Heart left ventricle (tissue), 16 donors: ENCODE measurements around the gene SLFN12L. TPM values are rescaled to one million over a fixed set of nuclear protein-coding genes. Genes with fewer than 3 reads are reported as not detected.

Experiments used
- ATAC-seq, 4 donors: fragments of 200-7000 bp; cut with Tn5 transposase; one replicate each; pipeline ENCODE4 v1.9.1; 2020 to 2022; ENCODE audit warnings: moderate library complexity in 4 of 4, mild to moderate bottlenecking in 3 of 4, moderate number of reproducible peaks in 1 of 4
- DNase-seq, 5 donors: peaks; one replicate each; pipeline ENCODE4 v3.0.0-alpha.2; 2020
- H3K27ac ChIP-seq, 12 donors: fragments of 200-600 bp; sonication (generic) in 4 of 12; one replicate each; pipeline versions ENCODE4 v1.5.0 to v1.8.0; 2016 to 2022; ENCODE audit warnings: mild to moderate bottlenecking in 2 of 12
- H3K27me3 ChIP-seq, 9 donors: fragments of 200-600 bp; sonication (generic) in 2 of 9; one replicate each; pipeline versions ENCODE4 v1.5.1 to v1.8.0; 2016 to 2022; ENCODE audit warnings: mild to moderate bottlenecking in 3 of 9
- H3K36me3 ChIP-seq, 9 donors: fragments of 200-600 bp; sonication (generic) in 2 of 9; one replicate each; pipeline versions ENCODE4 v1.5.0 to v1.8.0; 2018 to 2022; ENCODE audit warnings: mild to moderate bottlenecking in 2 of 9
- H3K4me1 ChIP-seq, 12 donors: fragments of 200-600 bp; sonication (generic) in 4 of 12; one replicate each; pipeline versions ENCODE4 v1.5.0 to v1.8.0; 2016 to 2022; ENCODE audit warnings: mild to moderate bottlenecking in 3 of 12
- H3K4me3 ChIP-seq, 12 donors: fragments of 200-600 bp; sonication (generic) in 4 of 12; one replicate each; pipeline versions ENCODE4 v1.5.0 to v1.8.0; 2017 to 2022; ENCODE audit warnings: mild to moderate bottlenecking in 9 of 12, moderate library complexity in 4 of 12
- H3K9me3 ChIP-seq, 12 donors: fragments of 200-600 bp; sonication (generic) in 4 of 12; one replicate each; pipeline versions ENCODE4 v1.5.0 to v1.8.0; 2016 to 2022; ENCODE audit warnings: mild to moderate bottlenecking in 1 of 12
- CTCF ChIP-seq, 12 donors: fragments of 200-600 bp; sonication (generic) in 4 of 12; IDR thresholded peaks; one replicate each; pipeline versions ENCODE4 v1.5.0 to v1.8.0; 2018 to 2022; ENCODE audit warnings: antibody characterized with exemption in 12 of 12, mild to moderate bottlenecking in 5 of 12
- POLR2A ChIP-seq, 2 donors: fragments of 450-650 bp; IDR thresholded peaks; one replicate each; pipeline ENCODE4 v1.6.1; 2017; ENCODE audit warnings: antibody characterized with exemption in 2 of 2, mild to moderate bottlenecking in 2 of 2, moderate library complexity in 2 of 2
- WGBS, 4 donors: extraction: QIAGEN DNeasy Blood & Tissue Kit in 2 of 4; methylation state at CpG; one replicate each; pipeline versions ENCODE4 v1.1.5 to v1.1.7; 2013 to 2018; 5-methylcytosine and 5-hydroxymethylcytosine counted together
- intact Hi-C, 10 donors: fragments of 100-400 bp; cut with DNase I; formaldehyde crosslinking; loops; one replicate each; pipeline versions ENCODE4 v1.11.1 to v1.14.2; 2022
- polyA plus RNA-seq, 2 donors: library from polyadenylated mRNA; stranded (reverse); fragments of 200-250 nt; gene quantifications; one replicate each; pipeline ENCODE4 v1.2.3, GENCODE V29; 2013
- total RNA-seq, 9 donors: library from RNA; depleted of rRNA in 2 of 9; stranded (reverse); fragments of >200 nt in 2 of 9; fragmentation: NEBNext Ultra II Directional in 3 of 9; extraction: Animal tissue kit (Norgen Biotek cat#: 25700) in 3 of 9; gene quantifications; one replicate each; pipeline versions ENCODE4 v1.1.0 to v1.2.4, GENCODE V29; 2016 to 2023
- donor health status: ischemic (EF 13 %, LVEDD 7.1; RV severe dilation, severe dysfunction).
- donor health status: healthy with polysubstance abuse.
- donor health status: DM: no; HTN: yes; CAD: no.
- donor health status: DM: no; HTN: no; CAD: no.
- donor health status: ischemic (EF 25% LVEDD 6.9; RV normal size, moderate dysfunction).
- donor health status: ischemic (EF 25% LVEDD 5.7; RV mildly dilated, moderate dysfunction).
- donor health status: healthy.
- donor health status: DM: yes; HTN: yes; CAD: no.
- donor health status: ischemic (EF 35%, LVEDD 5.7; RV mildly dilated, moderate dysfunction).
- donor health status: nonischemic (EF 11% LVEDD 7.7; RV severe dilation, severe dysfunction).
- donor health status: DM: yes; HTN: yes; CAD: no.
- donor health status: PGD.
- donor health status: ischemic (EF 29% LVEDD 5.4; RV normal size, mild dysfunction).
- donor health status: nonischemic (EF 23%, LVEDD 6.1; RV moderate dilation, normal function).

SLFN12L gene
- total and polyA plus RNA-seq, 11 donors = 0.14 to 7.3 (median 0.60) TPM

DNA sequence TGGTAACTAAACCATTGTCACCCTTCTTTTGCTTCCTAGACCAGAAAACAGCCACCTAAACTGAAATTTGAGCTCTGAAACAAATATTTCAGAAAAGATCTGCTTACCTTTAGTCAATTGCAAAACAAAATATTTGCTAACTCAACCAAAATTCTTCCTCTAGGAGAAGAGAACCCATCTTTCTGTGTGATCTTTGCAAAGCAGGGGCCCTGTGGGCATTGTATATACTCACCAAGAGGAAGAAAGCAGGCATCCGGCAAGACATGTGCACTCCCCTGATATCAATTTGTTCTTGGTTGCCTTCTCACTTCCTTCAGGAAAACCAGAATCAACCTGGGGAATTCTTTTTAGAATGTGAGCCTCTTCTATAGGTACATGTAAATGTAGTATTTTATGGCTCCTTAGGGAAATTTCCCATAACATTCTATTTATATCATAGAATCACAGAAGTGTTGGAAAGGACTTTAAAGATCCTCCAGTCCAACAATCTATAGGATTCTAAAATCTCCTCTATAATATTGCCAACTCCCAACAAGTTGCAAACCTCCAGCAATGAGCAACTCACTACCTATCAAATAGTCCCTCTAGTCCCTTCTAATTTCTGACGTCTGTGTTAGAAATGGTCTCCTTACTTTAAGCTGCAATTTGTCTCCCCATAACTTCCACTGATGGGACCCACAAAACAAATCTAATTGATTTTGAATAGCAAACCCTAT lies 22.2 kb upstream of the SLFN12L start:
- Histone ChIP-seq H3K4me1 (peaks cover 0 to 6% (median 0%) of the 10 kb centered on the region in 12 donors), H3K4me3 (no peak overlapping the region), H3K9me3 (no peaks in the 10 kb centered on the region), H3K27me3 (peaks cover 0 to 15% (median 0%) of the 10 kb centered on the region in 9 donors), H3K27ac (no peak overlapping the region), H3K36me3 (no peaks in the 10 kb centered on the region)
- intact Hi-C loops = loop anchor here in 1 of 10 donors (10.0 kb wide), 1 partner anchor 65 kb away; no protein-coding TSS in a partner anchor
- TF ChIP-seq CTCF (IDR thresholded peaks at IDR 0.05) (no peak), POLR2A (IDR thresholded peaks at IDR 0.05) (no peak)
- DNase-seq (no peak), ATAC-seq (no peak)
- 53 to 71% (median 57%) methylated on average over 2 of the region's 2 CpGs for WGBS, 4 donors

- no peak for TF ChIP-seq CTCF (IDR thresholded peaks at IDR 0.05)
- no peaks in the 10 kb centered on the region for H3K9me3 ChIP-seq
- 78 to 86% (median 82%) methylated on average over 3 of the region's 3 CpGs for WGBS, 4 donors
- intact Hi-C loops = no loop called here
- peaks cover 0 to 6% (median 0%) of the 10 kb centered on the region in 12 donors for H3K4me1 ChIP-seq
- DNase-seq (no peak), ATAC-seq (no peak)
- H3K36me3 ChIP-seq = no peaks in the 10 kb centered on the region
- peak overlapping the region in 1 of 12 donors; percentile 22 for H3K27ac ChIP-seq
- H3K4me3 ChIP-seq = no peak overlapping the region
- peaks cover 0 to 15% (median 0%) of the 10 kb centered on the region in 9 donors for H3K27me3 ChIP-seq
Measured at GRCh38 chr17:35557353-35557752, 19.9 kb upstream of the SLFN12L start.

GRCh38 chr17:35555691-35556090 lies 18.2 kb upstream of the SLFN12L start:
- Histone ChIP-seq H3K36me3 (no peaks in the 10 kb centered on the region), H3K9me3 (no peaks in the 10 kb centered on the region), H3K27ac (no peak overlapping the region), H3K4me3 (no peak overlapping the region), H3K4me1 (peaks cover 0 to 6% (median 0%) of the 10 kb centered on the region in 12 donors), H3K27me3 (peaks cover 0 to 15% (median 0%) of the 10 kb centered on the region in 9 donors)
- no peak for DNase-seq
- intact Hi-C loops = no loop called here
- 82 to 90% (median 87%) methylated on average over 5 of the region's 5 CpGs for WGBS, 4 donors
- TF ChIP-seq POLR2A (IDR thresholded peaks at IDR 0.05) = no peak
- TF ChIP-seq CTCF (IDR thresholded peaks at IDR 0.05) = no peak
- ATAC-seq = no peak

DNA sequence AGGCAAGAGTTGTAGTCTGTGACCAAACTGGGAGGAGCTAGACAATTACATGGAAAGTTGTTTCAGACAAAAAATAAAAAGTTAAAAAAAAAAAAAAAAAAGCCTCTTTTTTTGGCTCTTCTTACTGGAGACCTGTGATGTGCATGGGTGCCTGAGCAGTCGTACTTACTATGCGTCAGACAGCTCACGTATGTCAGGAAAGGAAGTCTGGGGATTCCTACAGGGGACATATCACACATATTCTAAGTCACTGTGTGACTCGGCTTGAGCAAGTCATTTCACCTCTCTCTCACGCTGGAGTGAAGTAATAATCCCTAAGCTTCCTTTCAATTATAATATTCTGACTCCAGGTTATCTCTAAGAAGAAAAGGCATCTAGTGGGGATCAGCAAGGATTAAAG lies 17.2 kb upstream of the SLFN12L start:
- no peak for TF ChIP-seq CTCF (IDR thresholded peaks at IDR 0.05)
- TF ChIP-seq POLR2A (IDR thresholded peaks at IDR 0.05) = no peak
- H3K27ac ChIP-seq = no peak overlapping the region
- H3K9me3 ChIP-seq = no peaks in the 10 kb centered on the region
- no peaks in the 10 kb centered on the region for H3K36me3 ChIP-seq
- H3K27me3 ChIP-seq = peaks cover 0 to 15% (median 0%) of the 10 kb centered on the region in 9 donors
- ATAC-seq = no peak
- 58 to 74% (median 65%) methylated on average over 5 of the region's 5 CpGs for WGBS, 4 donors
- H3K4me1 ChIP-seq = peaks cover 0 to 6% (median 0%) of the 10 kb centered on the region in 12 donors
- H3K4me3 ChIP-seq = no peak overlapping the region
- intact Hi-C loops = no loop called here
- DNase-seq = no peak
